ENCODE results near the gene ELMO1. TPM values are rescaled to one million over a fixed set of nuclear protein-coding genes. Genes with fewer than 3 reads are reported as not detected.

Gene ELMO1
- total and polyA plus RNA-seq, 2 donors from 2014 or later = 6.0 to 35.4 TPM

DNA sequence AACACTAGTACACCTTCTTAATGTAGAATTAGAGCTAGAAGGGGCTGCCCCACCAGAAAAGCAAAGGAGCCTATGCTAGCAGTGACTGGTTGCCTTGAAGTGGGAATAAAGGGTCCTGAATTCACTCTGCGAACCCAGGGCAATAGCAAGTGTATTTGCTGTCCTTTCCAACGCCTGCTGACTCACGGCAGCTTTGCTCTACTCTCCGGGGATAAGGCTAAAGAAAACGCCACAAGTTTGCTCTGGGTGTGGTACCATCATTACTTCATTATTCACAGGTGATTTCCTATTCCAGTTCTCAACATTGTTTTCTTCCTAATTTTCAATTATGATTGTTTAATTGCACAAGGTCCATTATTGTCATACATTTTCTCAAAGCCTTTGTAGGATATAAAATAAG lies 503.8 kb downstream of the ELMO1 start:
- TF ChIP-seq, protein P1, sequence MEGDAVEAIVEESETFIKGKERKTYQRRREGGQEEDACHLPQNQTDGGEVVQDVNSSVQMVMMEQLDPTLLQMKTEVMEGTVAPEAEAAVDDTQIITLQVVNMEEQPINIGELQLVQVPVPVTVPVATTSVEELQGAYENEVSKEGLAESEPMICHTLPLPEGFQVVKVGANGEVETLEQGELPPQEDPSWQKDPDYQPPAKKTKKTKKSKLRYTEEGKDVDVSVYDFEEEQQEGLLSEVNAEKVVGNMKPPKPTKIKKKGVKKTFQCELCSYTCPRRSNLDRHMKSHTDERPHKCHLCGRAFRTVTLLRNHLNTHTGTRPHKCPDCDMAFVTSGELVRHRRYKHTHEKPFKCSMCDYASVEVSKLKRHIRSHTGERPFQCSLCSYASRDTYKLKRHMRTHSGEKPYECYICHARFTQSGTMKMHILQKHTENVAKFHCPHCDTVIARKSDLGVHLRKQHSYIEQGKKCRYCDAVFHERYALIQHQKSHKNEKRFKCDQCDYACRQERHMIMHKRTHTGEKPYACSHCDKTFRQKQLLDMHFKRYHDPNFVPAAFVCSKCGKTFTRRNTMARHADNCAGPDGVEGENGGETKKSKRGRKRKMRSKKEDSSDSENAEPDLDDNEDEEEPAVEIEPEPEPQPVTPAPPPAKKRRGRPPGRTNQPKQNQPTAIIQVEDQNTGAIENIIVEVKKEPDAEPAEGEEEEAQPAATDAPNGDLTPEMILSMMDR (IDR thresholded peaks at IDR 0.05; ENCODE audit: borderline replicate concordance, extremely low read depth, insufficient read depth) = no peak
- FAIRE-seq = no peak
- Histone ChIP-seq H3K4me1 (ENCODE audit: control insufficient read depth in 2 of 3, insufficient read depth in 2 of 3, low read depth in 1 of 3, low read length in 3 of 3) (no peaks in the 10 kb centered on the region), H3K4me3 (ENCODE audit: low read length in 3 of 3) (no peak overlapping the region), H3K9me3 (ENCODE audit: control insufficient read depth in 2 of 3, insufficient read depth in 1 of 3, low read length in 3 of 3) (peaks cover 0 to 13% (median 0%) of the 10 kb centered on the region in 3 donors), H3K36me3 (ENCODE audit: control insufficient read depth in 2 of 3, insufficient read depth in 3 of 3, low read length in 3 of 3) (no peaks in the 10 kb centered on the region), H3K27ac (ENCODE audit: low read depth in 2 of 2, low read length in 2 of 2) (no peak overlapping the region), H3K27me3 (ENCODE audit: control insufficient read depth, insufficient read depth, low read length) (no peaks in the 10 kb centered on the region), H3K9ac (ENCODE audit: low read length in 3 of 3) (no peak overlapping the region)
- no peak for DNase-seq
- intact Hi-C loops (cut with DNase I) = no loop called here

DNA sequence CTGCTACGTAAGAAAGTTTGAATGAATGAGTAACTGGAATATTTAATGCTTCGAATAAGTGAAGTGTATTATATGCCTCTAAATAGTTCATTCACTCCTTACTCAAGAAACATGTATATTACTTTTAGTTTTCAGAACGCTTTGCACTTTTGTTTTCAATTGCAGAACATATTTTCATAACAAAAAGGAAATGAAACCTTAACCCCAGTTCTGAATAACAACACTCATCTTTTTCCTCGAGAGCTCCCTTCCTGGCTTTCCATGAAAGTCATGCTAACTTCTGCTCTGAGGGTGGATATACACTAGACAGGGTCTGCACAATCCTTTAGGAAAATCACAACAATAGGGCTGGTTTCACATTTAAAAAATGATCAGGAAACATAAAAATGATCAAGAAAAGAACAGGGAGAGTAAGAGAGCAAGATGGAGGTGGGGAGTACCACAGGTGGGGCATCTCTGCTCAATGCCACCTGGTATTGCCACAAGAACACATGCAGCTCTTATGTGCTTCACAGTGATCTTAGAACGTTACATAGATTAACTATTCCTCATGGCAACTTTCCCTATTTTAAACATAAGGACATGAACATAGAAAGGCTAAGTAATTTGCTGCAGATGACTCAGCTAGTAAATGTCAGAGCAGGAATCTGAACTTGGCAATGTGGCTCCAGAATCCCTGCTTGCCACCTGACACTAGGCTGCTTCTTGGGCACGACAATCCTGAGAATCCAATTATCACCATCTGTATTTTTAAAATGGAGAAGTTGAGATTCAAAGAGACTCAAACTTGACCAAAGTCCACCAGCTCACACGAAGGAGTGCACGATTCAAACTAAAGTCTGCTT lies 504.9 kb downstream of the ELMO1 start:
- DNase-seq (no peak), FAIRE-seq (no peak)
- Histone ChIP-seq H3K9me3 (ENCODE audit: control insufficient read depth in 2 of 3, insufficient read depth in 1 of 3, low read length in 3 of 3) (peaks cover 0 to 18% (median 0%) of the 10 kb centered on the region in 3 donors), H3K27me3 (ENCODE audit: control insufficient read depth, insufficient read depth, low read length) (no peaks in the 10 kb centered on the region), H3K4me3 (ENCODE audit: low read length in 3 of 3) (no peak overlapping the region), H3K36me3 (ENCODE audit: control insufficient read depth in 2 of 3, insufficient read depth in 3 of 3, low read length in 3 of 3) (no peaks in the 10 kb centered on the region), H3K9ac (ENCODE audit: low read length in 3 of 3) (no peak overlapping the region), H3K4me1 (ENCODE audit: control insufficient read depth in 2 of 3, insufficient read depth in 2 of 3, low read depth in 1 of 3, low read length in 3 of 3) (no peaks in the 10 kb centered on the region), H3K27ac (ENCODE audit: low read depth in 2 of 2, low read length in 2 of 2) (no peak overlapping the region)
- TF ChIP-seq, protein P1 (IDR thresholded peaks at IDR 0.05; ENCODE audit: borderline replicate concordance, extremely low read depth, insufficient read depth) = no peak
- intact Hi-C loops (cut with DNase I) = no loop called here

DNA sequence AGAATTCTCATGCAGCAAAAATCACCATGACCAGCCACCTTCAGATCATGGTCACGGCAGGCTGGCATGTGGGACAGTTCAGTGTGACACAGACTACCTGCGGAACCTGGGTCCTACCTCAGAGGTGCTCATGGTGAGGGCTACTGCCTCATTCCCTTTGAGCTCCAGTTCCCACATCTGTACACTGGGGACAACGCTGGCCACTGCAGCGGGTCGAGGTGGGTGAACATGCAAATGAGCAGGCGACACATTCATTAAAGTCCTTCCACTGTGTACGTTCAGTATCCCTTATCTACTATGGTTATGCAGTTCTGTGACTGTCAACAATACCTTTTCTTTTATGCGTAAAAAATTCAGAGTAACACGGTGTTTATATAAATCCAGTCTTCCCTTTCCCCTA lies 505.7 kb downstream of the ELMO1 start:
- no peak for DNase-seq
- TF ChIP-seq, protein P1 (IDR thresholded peaks at IDR 0.05; ENCODE audit: borderline replicate concordance, extremely low read depth, insufficient read depth) = no peak
- H3K9ac ChIP-seq (ENCODE audit: low read length in 3 of 3) = no peak overlapping the region
- H3K9me3 ChIP-seq (ENCODE audit: control insufficient read depth in 2 of 3, insufficient read depth in 1 of 3, low read length in 3 of 3) = peaks cover 0 to 25% (median under 1%) of the 10 kb centered on the region in 3 donors
- H3K27me3 ChIP-seq (ENCODE audit: control insufficient read depth, insufficient read depth, low read length) = no peaks in the 10 kb centered on the region
- H3K4me3 ChIP-seq (ENCODE audit: low read length in 3 of 3) = no peak overlapping the region
- H3K4me1 ChIP-seq (ENCODE audit: control insufficient read depth in 2 of 3, insufficient read depth in 2 of 3, low read depth in 1 of 3, low read length in 3 of 3) = no peaks in the 10 kb centered on the region
- intact Hi-C loops (cut with DNase I) = no loop called here
- H3K36me3 ChIP-seq (ENCODE audit: control insufficient read depth in 2 of 3, insufficient read depth in 3 of 3, low read length in 3 of 3) = no peaks in the 10 kb centered on the region
- no peak for FAIRE-seq
- no peak overlapping the region for H3K27ac ChIP-seq (ENCODE audit: low read depth in 2 of 2, low read length in 2 of 2)

All from kidney (tissue), 14 donors.